ENCODE results near the gene FYN.
"Not testable (repeated sequence)": the region's sequence is repeated elsewhere in the genome, so short reads cannot be mapped to it uniquely, and the experiment has no call there.

Gene FYN

DNA sequence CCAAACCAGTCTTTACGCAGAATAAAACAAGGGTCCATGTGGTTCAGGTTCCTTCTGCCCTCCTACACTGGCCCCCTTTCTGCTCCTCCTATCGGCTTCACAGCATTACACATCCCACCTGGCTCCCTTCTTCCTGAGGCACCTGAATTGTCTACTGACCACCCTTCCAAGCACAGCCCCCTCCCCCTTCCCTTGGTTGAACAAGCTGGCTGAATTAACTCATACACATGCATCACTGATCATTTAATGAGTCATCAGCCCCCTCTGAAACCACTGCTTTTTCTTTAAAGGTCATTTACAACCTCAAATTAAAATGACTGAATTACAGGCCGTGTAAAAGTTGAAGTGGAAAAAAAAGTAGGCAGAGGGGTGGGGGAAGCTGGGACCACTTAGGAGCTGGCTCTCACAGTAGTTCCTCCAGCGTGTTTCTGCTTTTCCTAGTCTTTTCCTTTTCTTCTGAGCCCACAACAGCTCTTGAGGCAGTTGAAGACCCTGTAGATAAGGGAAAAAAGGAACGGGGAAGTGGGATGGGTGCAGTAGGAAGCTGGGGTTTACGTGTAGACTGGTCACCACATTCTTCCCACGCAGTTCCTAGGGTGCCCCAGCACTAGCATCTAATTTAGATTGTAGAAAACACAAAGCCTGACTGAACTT, 67.6 kb downstream of the FYN start:
- peak in 1 of 2 donors; percentile 54 for DNase-seq

DNA sequence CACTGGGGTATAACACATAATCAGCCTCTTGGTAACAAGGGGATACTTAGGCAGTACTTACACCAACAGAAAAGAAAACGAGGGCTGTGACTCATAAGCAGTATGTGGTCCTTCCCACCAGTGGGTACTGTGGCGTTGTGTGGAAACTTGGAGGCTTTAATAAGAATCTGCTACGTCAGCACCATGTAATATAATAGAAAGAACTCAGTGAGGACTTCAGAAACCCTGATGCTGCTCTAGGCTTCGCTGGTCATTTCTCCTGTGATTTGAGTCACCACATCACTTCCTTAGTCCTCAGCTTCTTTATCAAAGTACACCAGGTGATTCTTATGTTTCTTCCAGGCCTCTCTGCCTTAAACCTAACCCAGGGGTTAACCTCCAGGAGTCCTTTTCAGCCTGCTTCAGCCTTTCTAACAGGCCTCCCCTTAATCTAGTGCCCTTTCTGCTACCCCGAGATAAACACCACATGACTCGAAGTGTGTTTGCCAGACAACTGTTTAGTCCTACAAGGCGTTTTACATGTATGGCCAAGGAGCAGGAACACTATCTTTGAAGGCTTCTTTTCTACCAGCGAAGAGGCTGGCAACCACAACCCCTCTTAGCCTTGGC, 68.5 kb downstream of the FYN start:
- DNase-seq, result peak; percentile 82 to 89

DNA sequence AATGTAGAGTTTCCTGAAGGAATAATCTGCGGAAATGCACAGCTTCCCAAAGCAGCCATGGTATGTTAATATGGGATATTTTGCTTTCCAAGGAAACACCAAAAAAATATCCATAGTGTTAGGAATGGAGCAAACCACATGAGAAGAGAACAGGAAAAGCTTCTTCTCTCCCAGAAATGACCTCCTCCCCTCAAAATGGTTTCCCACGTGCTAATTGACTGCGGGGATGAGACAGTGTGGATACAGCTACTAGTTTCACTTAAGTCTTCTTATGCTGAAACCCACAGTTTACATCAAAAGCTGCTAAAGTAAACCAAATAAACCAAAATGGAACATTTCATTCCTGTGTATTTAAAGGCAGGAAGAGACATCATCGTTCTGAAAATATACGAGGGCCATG, 69.4 kb downstream of the FYN start:
- peak in 1 of 2 donors; percentile 57 for DNase-seq

DNA sequence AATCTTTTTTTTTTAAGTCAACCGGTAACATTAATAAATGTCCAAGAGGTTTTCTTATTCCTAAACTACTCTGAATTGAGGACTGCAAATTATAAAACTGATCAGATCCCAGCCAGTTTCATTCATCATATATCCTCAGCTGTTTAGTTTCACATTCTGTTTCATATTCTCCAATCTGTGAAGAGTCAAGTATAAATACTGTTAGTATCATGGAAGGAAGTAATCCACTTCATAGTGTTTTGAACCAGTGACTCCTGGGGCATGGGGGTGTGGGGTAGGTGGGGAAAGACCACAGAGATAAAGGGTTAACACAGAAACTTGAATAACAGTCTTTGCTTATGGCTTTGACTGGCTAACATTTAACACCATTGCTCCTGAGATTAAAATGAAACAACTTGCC, 69.9 kb downstream of the FYN start:
- DNase-seq, result peak in 1 of 2 donors; percentile 53

GRCh38 chr6:111802720-111803330, 70.4 kb downstream of the FYN start:
- DNase-seq, result no peak

DNA sequence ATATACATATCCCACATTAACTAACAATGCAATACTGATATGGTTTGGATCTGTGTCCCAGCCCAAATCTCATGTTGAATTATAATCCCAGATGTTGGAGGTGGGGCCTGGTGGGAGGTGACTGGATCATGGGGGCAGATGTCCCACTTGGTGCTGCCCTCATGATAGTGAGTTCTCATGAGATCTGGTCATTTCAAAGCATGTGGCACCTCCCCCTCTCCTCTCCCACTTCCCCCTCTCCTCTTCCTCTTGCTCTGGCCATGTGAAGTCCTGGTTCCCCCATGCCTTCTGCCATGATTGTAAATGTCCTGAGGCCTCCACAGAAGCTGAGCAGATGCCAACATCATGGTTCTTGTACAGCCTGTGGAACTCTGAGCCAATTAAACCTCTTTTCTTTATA, 71.2 kb downstream of the FYN start:
- no peak for DNase-seq

- no peak for DNase-seq
Measured at GRCh38 chr6:111800821-111801220, 72.4 kb downstream of the FYN start.

DNA sequence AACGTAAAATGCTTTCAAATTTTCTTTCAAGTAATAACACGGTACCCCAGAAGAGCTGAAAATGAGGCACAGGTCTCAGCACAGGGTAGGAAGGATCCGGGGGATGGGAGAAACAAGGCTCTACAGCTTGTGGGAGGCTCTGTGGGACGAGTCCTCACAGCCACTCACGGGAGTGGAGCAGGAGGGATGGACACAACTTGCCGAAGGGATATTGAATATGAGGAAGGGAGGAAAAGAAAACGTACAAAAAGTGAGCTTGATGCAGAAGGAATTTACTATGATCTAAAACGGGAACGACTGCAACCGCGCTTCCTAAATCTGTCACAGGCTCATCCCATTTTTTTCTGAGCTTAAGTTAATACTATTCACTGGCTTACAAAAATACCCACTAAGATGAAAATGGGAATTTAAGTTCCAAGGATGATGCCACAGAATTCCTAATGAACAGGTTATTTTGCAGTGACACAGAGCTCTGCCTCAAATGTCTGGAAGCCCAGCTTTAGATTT, 72.9 kb downstream of the FYN start:
- no peak for DNase-seq

DNA sequence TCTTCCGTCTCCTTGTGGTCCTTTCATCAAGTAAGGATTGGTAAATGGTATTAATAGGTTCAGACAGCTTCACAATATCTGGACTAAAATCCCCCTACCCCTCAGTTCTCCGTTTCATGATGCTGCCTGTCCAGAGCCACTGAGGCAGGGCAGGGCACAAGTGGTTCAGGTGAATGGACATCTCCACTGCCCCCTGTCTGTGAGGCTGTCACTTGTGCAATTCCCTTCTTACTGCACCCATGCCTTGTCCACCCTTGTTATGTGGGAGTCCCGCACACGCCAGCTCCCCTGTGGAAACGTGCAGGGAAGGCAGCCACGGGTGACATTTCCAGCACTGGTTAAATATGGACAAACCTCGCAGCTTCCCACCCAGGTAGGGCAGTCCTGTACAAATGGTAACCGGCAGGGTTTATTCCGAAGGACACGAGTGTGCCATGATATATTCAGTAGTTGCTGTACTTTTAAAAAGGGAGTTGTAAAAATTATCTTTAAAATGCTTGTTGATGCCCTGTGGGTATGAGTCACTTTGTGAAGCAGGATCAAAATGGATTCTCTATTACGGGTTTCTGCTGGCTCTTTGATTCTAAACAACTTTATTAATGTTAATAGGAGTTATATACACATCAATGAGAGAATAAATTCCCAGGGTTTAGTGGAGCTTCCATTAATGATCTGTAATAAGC, 73.5 kb downstream of the FYN start:
- DNase-seq, result no peak

DNA sequence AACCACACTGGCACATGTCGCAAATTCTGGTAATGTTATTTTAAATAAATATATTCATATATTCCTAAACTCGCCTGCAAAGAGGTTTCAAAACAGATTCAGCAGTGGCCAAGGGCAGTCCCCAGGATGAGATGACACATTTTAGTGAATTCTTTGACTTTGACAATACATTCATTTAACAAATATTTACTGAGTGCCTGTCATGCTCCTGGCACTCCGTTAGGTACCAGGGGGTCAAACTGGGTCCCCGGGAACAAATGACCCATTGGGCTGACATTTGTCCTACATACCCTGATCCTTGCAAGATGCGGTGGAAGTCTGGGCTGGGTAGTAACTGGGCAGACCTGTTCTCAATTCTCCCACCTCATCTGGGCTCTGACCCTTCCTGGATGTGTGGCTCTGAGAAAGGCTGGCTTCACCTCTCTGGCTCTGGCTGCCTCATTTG, 74.9 kb downstream of the FYN start:
- no peak for DNase-seq

GRCh38 chr6:111796310-111796918, 76.8 kb downstream of the FYN start:
- no peak for DNase-seq

DNA sequence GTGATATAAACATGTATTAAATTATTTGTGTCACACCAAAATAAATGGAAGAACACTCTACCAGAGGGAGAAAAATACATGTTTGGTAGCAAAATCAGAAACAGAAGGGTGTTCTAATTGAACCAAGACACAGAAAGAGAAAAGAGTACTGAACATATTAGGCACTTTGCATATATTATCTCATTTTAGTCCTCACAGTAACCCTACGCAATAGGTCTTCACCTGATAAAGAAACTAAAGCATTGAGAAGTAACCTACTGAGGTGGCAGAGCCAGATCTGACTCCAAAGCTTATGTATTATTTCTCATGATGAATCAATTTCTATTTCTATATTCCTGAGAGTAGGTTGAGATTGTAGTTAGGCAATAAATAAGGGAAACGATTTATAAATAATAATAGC, 77.7 kb downstream of the FYN start:
- no peak for DNase-seq

DNA sequence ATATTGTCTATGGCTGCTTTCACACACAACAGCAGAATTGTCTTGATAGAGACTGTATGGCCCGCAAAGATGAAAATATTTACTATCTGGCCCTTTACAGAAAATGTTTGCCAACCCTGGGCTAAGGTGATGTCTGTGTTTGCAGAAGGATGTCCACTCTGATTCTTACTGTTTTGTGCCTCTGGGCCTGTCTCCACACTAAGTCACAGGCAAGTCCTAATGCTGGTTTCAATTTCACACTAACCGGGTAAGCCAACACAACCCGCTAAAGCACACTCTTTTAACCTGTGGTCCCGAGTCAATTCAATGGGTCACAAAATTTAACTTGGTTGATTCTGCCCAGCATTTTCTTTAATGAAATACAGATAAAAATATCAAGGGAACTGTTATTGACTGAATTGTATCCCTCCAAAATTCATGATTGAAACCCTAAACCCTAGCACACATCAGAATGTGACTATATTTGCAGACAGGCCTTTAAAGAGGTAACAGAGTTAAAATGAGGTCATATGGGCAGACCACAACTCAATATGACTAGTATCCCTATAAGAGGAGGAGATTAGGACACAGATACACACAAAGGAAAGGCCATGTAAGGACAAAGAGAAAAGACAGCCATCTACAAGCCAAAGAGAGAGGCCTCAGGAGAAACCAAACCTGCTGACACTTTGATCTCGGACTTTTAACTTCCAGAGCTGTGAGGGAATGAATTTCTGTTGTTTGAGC, 78.4 kb downstream of the FYN start:
- DNase-seq, result peak in 1 of 2 donors; percentile 58

DNA sequence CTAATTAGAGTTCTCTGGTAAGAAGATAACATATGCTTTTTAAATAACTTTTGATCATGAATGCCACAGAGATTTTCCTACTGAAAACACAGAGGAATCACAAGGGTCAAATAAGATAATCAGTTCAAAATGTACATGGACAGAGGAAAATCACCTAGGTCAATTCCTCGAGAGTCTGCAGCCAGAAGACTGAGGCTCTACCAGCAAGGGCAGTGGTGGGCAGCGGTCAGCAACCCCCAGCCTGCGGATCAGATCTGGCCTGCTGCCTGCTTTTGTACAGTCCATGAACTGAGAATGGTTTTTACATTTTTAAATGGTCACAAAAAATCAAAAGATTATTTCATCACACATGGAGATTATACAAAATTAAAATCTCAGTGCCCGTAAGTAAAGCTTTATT, 79.0 kb downstream of the FYN start:
- no peak for DNase-seq

DNA sequence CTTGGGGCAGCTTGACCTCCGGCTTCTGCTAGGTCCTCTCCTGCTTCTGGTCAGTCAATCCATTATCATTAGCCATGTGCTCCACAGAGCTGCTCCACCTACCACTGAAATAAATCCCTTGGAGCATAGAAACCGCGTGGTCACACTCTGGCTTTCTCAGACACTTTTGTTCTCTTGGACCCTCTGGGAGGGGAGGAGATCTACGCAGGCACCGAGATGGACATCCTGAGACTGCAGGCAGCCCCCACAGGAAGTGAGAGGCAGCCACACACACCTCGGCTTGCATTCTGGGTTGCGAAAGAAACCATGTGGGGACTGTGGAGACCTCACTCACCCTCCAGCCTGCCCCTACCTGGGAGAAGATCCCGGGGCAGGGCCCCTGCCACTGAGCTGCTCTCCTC, 79.5 kb downstream of the FYN start:
- DNase-seq, result peak; percentile 65 to 74

DNA sequence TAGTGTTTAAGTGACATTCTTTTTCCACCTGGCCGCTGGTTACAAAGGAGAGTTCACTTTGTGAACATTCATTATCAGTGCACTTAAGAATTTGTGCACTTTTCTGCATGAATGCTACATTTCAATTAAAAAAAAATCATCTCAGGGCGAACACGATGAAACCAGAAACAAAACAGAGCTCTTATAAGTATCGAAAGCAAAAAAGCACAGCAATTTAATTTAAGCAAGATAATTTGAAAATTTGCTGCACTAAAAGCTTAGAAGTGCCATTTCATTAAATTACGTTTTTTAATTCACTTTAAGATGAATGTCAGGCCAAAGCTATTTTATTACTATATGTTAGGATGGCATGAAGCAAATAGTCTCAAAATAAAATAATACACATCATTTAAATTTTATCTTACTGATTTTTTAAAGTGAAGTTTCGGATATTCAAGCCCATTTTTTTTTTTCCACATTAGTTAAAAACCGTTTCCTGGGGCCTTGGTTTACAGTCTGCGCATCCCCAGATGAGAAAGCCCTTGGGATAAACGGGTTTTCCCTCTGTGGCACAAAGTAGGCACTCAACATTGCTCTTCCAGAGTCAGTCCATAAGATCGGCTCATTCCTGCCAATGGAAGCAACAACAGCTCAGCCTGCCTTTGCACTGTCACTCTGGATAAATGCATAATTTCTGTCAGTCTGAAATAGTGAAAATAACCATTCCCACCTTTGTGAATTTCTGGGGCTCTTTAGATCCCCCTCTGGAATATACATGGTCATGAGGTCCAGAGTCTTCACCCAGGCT, 80.1 kb downstream of the FYN start:
- DNase-seq, result no peak

DNA sequence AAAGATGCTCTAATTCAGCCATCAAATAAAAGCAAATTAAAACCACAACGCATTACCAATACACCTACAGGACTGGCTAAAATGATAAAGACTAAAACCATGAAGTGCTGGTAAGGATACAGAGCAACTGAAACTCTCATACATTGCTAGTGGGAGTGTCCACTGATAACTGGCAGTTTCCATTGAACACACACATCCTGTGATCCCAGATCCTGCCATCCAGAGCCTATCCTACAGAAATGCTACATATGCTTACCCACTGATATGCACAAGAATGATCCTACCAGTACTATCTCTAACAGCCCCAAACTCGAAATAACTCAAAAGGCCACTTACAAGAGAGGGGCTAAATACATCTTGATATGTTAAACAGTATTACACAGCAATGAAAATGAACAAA, 81.0 kb downstream of the FYN start:
- no peak for DNase-seq

GRCh38 chr6:111791415-111791814, 81.8 kb downstream of the FYN start:
- no peak for DNase-seq

- no peak for DNase-seq
Measured at GRCh38 chr6:111789598-111789997, 83.7 kb downstream of the FYN start.

- DNase-seq, result no peak
Measured at GRCh38 chr6:111788379-111789276, 84.6 kb downstream of the FYN start.

DNA sequence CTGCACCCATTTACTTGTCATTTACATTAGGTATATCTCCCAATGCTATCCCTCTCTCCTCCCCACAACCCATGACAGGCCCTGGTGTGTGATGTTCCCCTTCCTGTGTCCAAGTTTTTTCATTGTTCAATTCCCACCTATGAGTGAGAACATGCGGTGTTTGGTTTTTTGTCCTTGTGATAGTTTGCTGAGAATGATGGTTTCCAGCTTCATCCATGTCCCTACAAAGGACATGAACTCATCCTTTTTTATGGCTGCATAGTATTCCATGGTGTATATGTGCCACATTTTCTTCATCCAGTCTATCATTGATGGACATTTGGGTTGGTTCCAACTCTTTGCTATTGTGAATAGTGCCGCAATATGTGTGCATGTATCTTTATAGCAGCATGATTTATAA, 87.1 kb downstream of the FYN start:
- not testable (repeated sequence) for DNase-seq

Data from CD4-positive, alpha-beta T cell treated with Interleukin-4 for 1 hour (primary cell).